Stimulated activated CD4-positive, alpha-beta T cell treated with anti-CD3 and anti-CD28 coated beads, Interleukin-4, amount 100 ng/mL, for 48 hours (primary cell): ENCODE data around the gene FAM131A.

Experiments
- DNase-seq, 2 donors: peaks; one replicate each; pipeline ENCODE4 v3.0.0-alpha.2; 2020; ENCODE audit warnings: low read depth in 2 of 2

FAM131A gene

DNA sequence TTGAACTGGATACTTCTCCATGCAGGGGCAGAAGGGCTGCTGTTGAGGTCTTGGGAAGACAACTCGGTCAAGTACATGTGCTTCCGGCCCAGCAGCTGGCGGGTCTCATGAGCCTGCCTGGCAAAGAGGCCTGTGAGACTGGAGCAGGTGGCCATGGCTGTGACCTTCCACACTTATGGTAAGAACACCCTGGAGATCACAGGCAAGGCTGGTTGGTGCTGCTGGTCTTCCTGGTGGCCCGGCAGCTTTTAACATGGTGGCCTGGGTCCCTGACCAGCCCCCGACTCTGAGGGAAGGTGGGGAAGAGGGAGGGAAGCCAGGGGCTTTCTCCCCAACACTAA, 57.9 kb downstream of the FAM131A start:
- DNase-seq = no peak
